Gastrocnemius medialis (tissue), 4 donors: Measurements from ENCODE around the gene AFF1. TPM values are rescaled to one million over a fixed set of nuclear protein-coding genes. Genes with fewer than 3 reads are reported as not detected.
A peak's percentile ranks its signal among the peaks of the same experiment; 100 is the strongest.

Experiments used
- ATAC-seq, 2 donors: fragments of 150-250 bp; one replicate each; pipeline ENCODE4 v1.9.1; 2016
- DNase-seq, 2 donors: peaks; one replicate each; pipeline ENCODE4 v3.0.0-alpha.2; 2019
- H3K27ac ChIP-seq, 4 donors: fragments of 200-600 bp; sonication (generic); 1 replicate in 1 of 4; 2 replicates in 3 of 4; pipeline ENCODE4 v1.5.1; 2016 to 2018; ENCODE audit warnings: mild to moderate bottlenecking in 2 of 4, moderate library complexity in 1 of 4
- H3K27me3 ChIP-seq, 3 donors: fragments of 200-600 bp; sonication (generic) in 2 of 3; 1 replicate in 1 of 3; 2 replicates in 2 of 3; pipeline versions ENCODE4 v1.5.1 to v1.6.0; 2016 to 2019; ENCODE audit warnings: mild to moderate bottlenecking in 1 of 3, moderate library complexity in 1 of 3
- H3K36me3 ChIP-seq, 2 donors: fragments of 200-600 bp; sonication (generic) in 1 of 2; one replicate each; pipeline ENCODE4 v1.5.1; 2017 to 2018
- H3K4me1 ChIP-seq, 2 donors: fragments of 200-600 bp; sonication (generic) in 1 of 2; one replicate each; pipeline ENCODE4 v1.5.1; 2016 to 2017; ENCODE audit warnings: mild to moderate bottlenecking in 2 of 2
- H3K4me3 ChIP-seq, 4 donors: fragments of 200-600 bp; sonication (generic) in 3 of 4; 1 replicate in 1 of 4; 2 replicates in 3 of 4; pipeline ENCODE4 v1.5.1; 2016 to 2019; ENCODE audit warnings: mild to moderate bottlenecking in 2 of 4
- H3K9me3 ChIP-seq, 3 donors: fragments of 200-600 bp; sonication (generic) in 2 of 3; 1 replicate in 1 of 3; 2 replicates in 2 of 3; pipeline ENCODE4 v1.5.1; 2016 to 2019
- POLR2A ChIP-seq, 2 donors: fragments of 450-650 bp; IDR thresholded peaks; one replicate each; pipeline ENCODE4 v1.6.1; 2017; ENCODE audit warnings: antibody characterized with exemption in 2 of 2, mild to moderate bottlenecking in 2 of 2, moderate library complexity in 2 of 2
- in situ Hi-C, 4 donors: fragments of 200-750 bp; cut with MboI; loops; one replicate each; pipeline versions ENCODE4 v1.15.0 to v1.8.0; 2017; ENCODE audit warnings: low sequenced_read_pairs in 4 of 4
- intact Hi-C: fragments of 100-400 bp; cut with DNase I; formaldehyde crosslinking; loops from one replicate; pipeline ENCODE4 v1.15.1; 2023; ENCODE audit warnings: low total_unique reads
- total RNA-seq, 4 donors: library from RNA; depleted of rRNA; stranded (reverse); fragments of >200 nt; gene quantifications; one replicate each; pipeline versions ENCODE4 v1.1.0 to v1.2.3, GENCODE V29; 2016
- TF ChIP-seq, protein P1 (sequence below), 5 experiments: fragments of 450-650 bp in 3 of 5; fragments of 200-600 bp in 2 of 5; sonication (generic) in 2 of 5; IDR thresholded peaks in 4 of 5; conservative IDR thresholded peaks in 1 of 5; 1 replicate in 4 of 5; 2 replicates in 1 of 5; pipeline ENCODE4 v1.5.1; 2016 to 2019; ENCODE audit warnings: antibody characterized with exemption in 5 of 5, mild to moderate bottlenecking in 3 of 5, moderate library complexity in 3 of 5

Gene AFF1
- total RNA-seq, 4 donors from 2014 or later = 142 to 265 (median 197) TPM

- Histone ChIP-seq H3K27ac (no peak overlapping the region), H3K36me3 (peaks cover 0 to 7% of the 10 kb centered on the region in 2 donors), H3K9me3 (no peaks in the 10 kb centered on the region), H3K4me1 (no peaks in the 10 kb centered on the region), H3K4me3 (no peak overlapping the region), H3K27me3 (no peaks in the 10 kb centered on the region)
- no peak for DNase-seq
- ATAC-seq = no peak
- TF ChIP-seq POLR2A (IDR thresholded peaks at IDR 0.05) = no peak
- TF ChIP-seq, protein P1, sequence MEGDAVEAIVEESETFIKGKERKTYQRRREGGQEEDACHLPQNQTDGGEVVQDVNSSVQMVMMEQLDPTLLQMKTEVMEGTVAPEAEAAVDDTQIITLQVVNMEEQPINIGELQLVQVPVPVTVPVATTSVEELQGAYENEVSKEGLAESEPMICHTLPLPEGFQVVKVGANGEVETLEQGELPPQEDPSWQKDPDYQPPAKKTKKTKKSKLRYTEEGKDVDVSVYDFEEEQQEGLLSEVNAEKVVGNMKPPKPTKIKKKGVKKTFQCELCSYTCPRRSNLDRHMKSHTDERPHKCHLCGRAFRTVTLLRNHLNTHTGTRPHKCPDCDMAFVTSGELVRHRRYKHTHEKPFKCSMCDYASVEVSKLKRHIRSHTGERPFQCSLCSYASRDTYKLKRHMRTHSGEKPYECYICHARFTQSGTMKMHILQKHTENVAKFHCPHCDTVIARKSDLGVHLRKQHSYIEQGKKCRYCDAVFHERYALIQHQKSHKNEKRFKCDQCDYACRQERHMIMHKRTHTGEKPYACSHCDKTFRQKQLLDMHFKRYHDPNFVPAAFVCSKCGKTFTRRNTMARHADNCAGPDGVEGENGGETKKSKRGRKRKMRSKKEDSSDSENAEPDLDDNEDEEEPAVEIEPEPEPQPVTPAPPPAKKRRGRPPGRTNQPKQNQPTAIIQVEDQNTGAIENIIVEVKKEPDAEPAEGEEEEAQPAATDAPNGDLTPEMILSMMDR (IDR thresholded peaks at IDR 0.05 in 4 of 5, conservative IDR thresholded peaks at IDR 0.05 in 1 of 5) = no peak
- intact Hi-C loops (no loop called here), in situ Hi-C loops (no loop called here)
Observed at GRCh38 chr4:87179751-87180150, 244.9 kb downstream of the AFF1 start.

GRCh38 chr4:87180767-87181166 is 246.0 kb downstream of the AFF1 start:
- Histone ChIP-seq H3K27ac (no peak overlapping the region), H3K27me3 (no peaks in the 10 kb centered on the region), H3K9me3 (no peaks in the 10 kb centered on the region), H3K36me3 (peaks cover 0 to 7% of the 10 kb centered on the region in 2 donors), H3K4me3 (no peak overlapping the region), H3K4me1 (no peaks in the 10 kb centered on the region)
- intact Hi-C loops = no loop called here
- TF ChIP-seq, protein P1 (IDR thresholded peaks at IDR 0.05 in 4 of 5, conservative IDR thresholded peaks at IDR 0.05 in 1 of 5) = no peak
- no peak for TF ChIP-seq POLR2A (IDR thresholded peaks at IDR 0.05)
- DNase-seq (no peak), ATAC-seq (no peak)
- in situ Hi-C loops = no loop called here

DNA sequence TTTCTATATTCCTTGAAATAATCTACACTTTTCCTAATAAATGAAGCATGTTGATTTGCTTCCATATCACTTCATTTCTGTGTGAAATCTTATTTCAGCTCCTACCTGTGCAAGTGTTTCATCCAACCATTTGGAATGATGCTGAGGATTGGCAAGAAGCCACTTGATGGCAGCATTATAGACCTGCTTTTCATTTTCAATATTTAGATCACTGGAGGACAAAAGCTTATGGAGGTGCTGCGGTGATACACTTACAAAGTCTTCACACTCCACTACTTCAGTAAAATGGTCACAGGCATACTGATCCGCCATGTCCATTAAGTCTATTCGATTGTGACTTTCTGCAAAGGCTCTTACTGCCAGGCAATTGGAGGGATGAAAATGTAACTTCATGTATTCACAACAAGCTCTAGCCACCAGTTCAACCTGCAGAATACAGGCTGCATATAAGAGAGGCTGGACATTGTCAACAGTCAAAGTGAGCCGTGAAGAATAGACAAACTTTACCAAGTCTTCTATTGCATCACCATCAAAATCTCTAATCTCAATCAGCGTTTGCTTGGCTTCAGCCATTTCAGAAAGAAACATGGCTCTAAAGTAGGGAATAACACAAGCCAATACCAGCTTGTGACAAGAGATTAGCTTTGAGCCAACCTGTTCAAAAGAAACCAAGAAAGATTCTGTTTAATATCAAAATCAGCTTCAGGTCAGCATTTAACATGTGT is 250.5 kb downstream of the AFF1 start:
- no peaks in the 10 kb centered on the region for H3K27me3 ChIP-seq
- no peaks in the 10 kb centered on the region for H3K9me3 ChIP-seq
- peaks cover 11 to 19% of the 10 kb centered on the region in 2 donors for H3K4me1 ChIP-seq
- in situ Hi-C loops (no loop called here), intact Hi-C loops (no loop called here)
- ATAC-seq = no peak
- H3K27ac ChIP-seq = no peak overlapping the region
- DNase-seq = no peak
- TF ChIP-seq POLR2A (IDR thresholded peaks at IDR 0.05) = no peak
- TF ChIP-seq, protein P1 (IDR thresholded peaks at IDR 0.05 in 4 of 5, conservative IDR thresholded peaks at IDR 0.05 in 1 of 5) = no peak
- H3K4me3 ChIP-seq = no peak overlapping the region
- no peaks in the 10 kb centered on the region for H3K36me3 ChIP-seq

- Histone ChIP-seq H3K4me1 (peaks cover 11 to 19% of the 10 kb centered on the region in 2 donors), H3K27me3 (no peaks in the 10 kb centered on the region), H3K36me3 (no peaks in the 10 kb centered on the region), H3K9me3 (no peaks in the 10 kb centered on the region), H3K27ac (peak overlapping the region; percentile 62 to 74 (median 68)), H3K4me3 (no peak overlapping the region)
- TF ChIP-seq POLR2A (IDR thresholded peaks at IDR 0.05) = no peak
- TF ChIP-seq, protein P1 (IDR thresholded peaks at IDR 0.05 in 4 of 5, conservative IDR thresholded peaks at IDR 0.05 in 1 of 5) = no peak
- intact Hi-C loops = no loop called here
- in situ Hi-C loops = no loop called here
- ATAC-seq = peak in 1 of 2 donors; percentile 22
- DNase-seq = no peak
Observed at GRCh38 chr4:87188048-87188447, 253.2 kb downstream of the AFF1 start.
